ENCODE results near the gene SLC27A2.
"Not testable (repeated sequence)": the region's sequence is repeated elsewhere in the genome, so short reads cannot be mapped to it uniquely, and the experiment has no call there.

Gene SLC27A2

GRCh38 chr15:50164458-50164857, 17.5 kb upstream of the SLC27A2 start:
- DNase-seq = no peak

- DNase-seq = peak; percentile 82
These were observed 15.8 kb upstream of the SLC27A2 start for GRCh38 chr15:50166216-50166615.

- DNase-seq = no peak
These were observed 14.9 kb upstream of the SLC27A2 start for GRCh38 chr15:50167110-50167509.

- DNase-seq = no peak
These were observed 13.6 kb upstream of the SLC27A2 start for GRCh38 chr15:50168379-50168778.

GRCh38 chr15:50168783-50169411, 13.1 kb upstream of the SLC27A2 start:
- no peak for DNase-seq

- DNase-seq = not testable (repeated sequence)
These were observed 9.6 kb upstream of the SLC27A2 start for GRCh38 chr15:50172360-50172895.

GRCh38 chr15:50176869-50177268, 5.1 kb upstream of the SLC27A2 start:
- no peak for DNase-seq

GRCh38 chr15:50180091-50180490, 1.9 kb upstream of the SLC27A2 start:
- no peak for DNase-seq

GRCh38 chr15:50180582-50180981, 1.4 kb upstream of the SLC27A2 start:
- no peak for DNase-seq

GRCh38 chr15:50181201-50181968, 611 bp upstream of the SLC27A2 start:
- no peak for DNase-seq

- DNase-seq = peak; percentile 9
These were observed 420 bp downstream of the SLC27A2 start for GRCh38 chr15:50182219-50183013.

- DNase-seq = peak; percentile 22
These were observed 1.3 kb downstream of the SLC27A2 start for GRCh38 chr15:50183112-50183794.

- no peak for DNase-seq
These were observed 3.0 kb downstream of the SLC27A2 start for GRCh38 chr15:50184863-50185504.

- DNase-seq = no peak
These were observed 4.1 kb downstream of the SLC27A2 start for GRCh38 chr15:50186090-50186489.

- DNase-seq = no peak
These were observed 4.8 kb downstream of the SLC27A2 start for GRCh38 chr15:50186752-50187151.

GRCh38 chr15:50187525-50187924, 5.5 kb downstream of the SLC27A2 start:
- no peak for DNase-seq

GRCh38 chr15:50187997-50188396, 6.0 kb downstream of the SLC27A2 start:
- DNase-seq = no peak

- not testable (repeated sequence) for DNase-seq
These were observed 6.8 kb downstream of the SLC27A2 start for GRCh38 chr15:50188793-50189192.

- no peak for DNase-seq
These were observed 7.6 kb downstream of the SLC27A2 start for GRCh38 chr15:50189633-50190032.

- DNase-seq = no peak
These were observed 8.2 kb downstream of the SLC27A2 start for GRCh38 chr15:50190166-50190570.

- no peak for DNase-seq
These were observed 8.7 kb downstream of the SLC27A2 start for GRCh38 chr15:50190723-50191122.

GRCh38 chr15:50192164-50192563, 10.2 kb downstream of the SLC27A2 start:
- no peak for DNase-seq

Data from inflammatory macrophage treated with lipopolysaccharide for 4 hours (primary cell).